Thymus (tissue), 11 donors: ENCODE results near the gene AUTS2. TPM values are rescaled to one million over a fixed set of nuclear protein-coding genes. Genes with fewer than 3 reads are reported as not detected.

Experiments used
- DNase-seq, 9 donors: peaks; one replicate each; pipeline ENCODE4 v3.0.0-alpha.2; 2013; ENCODE audit warnings: low spot score in 9 of 9, low read depth in 6 of 9, missing footprints in 1 of 9
- H3K27ac ChIP-seq, 2 donors: one replicate each; pipeline ENCODE4 v1.5.1; 2013; ENCODE audit warnings: control low read depth in 1 of 2, low read depth in 1 of 2, low read length in 1 of 2, mild to moderate bottlenecking in 1 of 2, moderate library complexity in 1 of 2
- H3K27me3 ChIP-seq, 2 donors: one replicate each; pipeline ENCODE4 v1.5.1; 2013; ENCODE audit warnings: low read length in 1 of 2; ENCODE audit not compliant: control insufficient read depth in 2 of 2, insufficient read depth in 1 of 2
- H3K36me3 ChIP-seq, 2 donors: one replicate each; pipeline ENCODE4 v1.5.1; 2013; ENCODE audit warnings: low read length in 1 of 2, mild to moderate bottlenecking in 1 of 2, moderate library complexity in 1 of 2; ENCODE audit not compliant: control insufficient read depth in 2 of 2, insufficient read depth in 2 of 2
- H3K4me1 ChIP-seq, 2 donors: one replicate each; pipeline ENCODE4 v1.5.1; 2013; ENCODE audit warnings: low read length in 2 of 2; ENCODE audit not compliant: control insufficient read depth in 2 of 2, insufficient read depth in 2 of 2
- H3K4me3 ChIP-seq, 2 donors: one replicate each; pipeline ENCODE4 v1.5.1; 2013; ENCODE audit warnings: low read length in 2 of 2, control low read depth in 1 of 2, mild to moderate bottlenecking in 1 of 2
- H3K9me3 ChIP-seq, 2 donors: one replicate each; pipeline ENCODE4 v1.5.1; 2013; ENCODE audit warnings: low read length in 1 of 2, mild to moderate bottlenecking in 1 of 2; ENCODE audit not compliant: control insufficient read depth in 2 of 2, insufficient read depth in 1 of 2
- WGBS: extraction: QIAGEN DNeasy Blood & Tissue Kit; methylation state at CpG from one replicate; pipeline ENCODE4 v1.1.7; 2013; 5-methylcytosine and 5-hydroxymethylcytosine counted together
- polyA plus RNA-seq: library from polyadenylated mRNA; stranded (reverse); fragments of 200-250 nt; gene quantifications from one replicate; pipeline ENCODE4 v1.2.3, GENCODE V29; 2013
- total RNA-seq: library from RNA; stranded (reverse); fragments of 120-200 nt; gene quantifications from one replicate; pipeline ENCODE4 v1.2.4, GENCODE V29; 2013
- donor health status: healthy.

The AUTS2 gene
- total and polyA plus RNA-seq, 2 donors, result 9.2 to 17.1 TPM

- Histone ChIP-seq H3K27me3 (peaks cover 0 to 5% of the 10 kb centered on the region in 2 donors), H3K4me1 (peaks cover 9 to 18% of the 10 kb centered on the region in 2 donors), H3K36me3 (peaks cover 0 to 7% of the 10 kb centered on the region in 2 donors), H3K4me3 (no peak overlapping the region), H3K9me3 (no peaks in the 10 kb centered on the region), H3K27ac (peak overlapping the region in 1 of 2 donors; percentile 39)
- DNase-seq, result no peak
- WGBS, result 80% methylated on average over 6 of the region's 6 CpGs
Measured at GRCh38 chr7:70700941-70701425, 1102.7 kb downstream of the AUTS2 start.

GRCh38 chr7:70701477-70701876 lies 1103.2 kb downstream of the AUTS2 start:
- no peak overlapping the region for H3K4me3 ChIP-seq
- 94% methylated on average over 6 of the region's 6 CpGs for WGBS
- no peak for DNase-seq
- peaks cover 0 to 7% of the 10 kb centered on the region in 2 donors for H3K36me3 ChIP-seq
- H3K27ac ChIP-seq, result no peak overlapping the region
- no peaks in the 10 kb centered on the region for H3K9me3 ChIP-seq
- H3K27me3 ChIP-seq, result peaks cover 0 to under 1% of the 10 kb centered on the region in 2 donors
- peaks cover 9 to 13% of the 10 kb centered on the region in 2 donors for H3K4me1 ChIP-seq

- WGBS, result 89% methylated on average over 2 of the region's 2 CpGs
- H3K4me1 ChIP-seq, result peaks cover 9 to 13% of the 10 kb centered on the region in 2 donors
- H3K9me3 ChIP-seq, result no peaks in the 10 kb centered on the region
Measured at GRCh38 chr7:70701991-70702390, 1103.7 kb downstream of the AUTS2 start.

GRCh38 chr7:70703785-70704184 lies 1105.5 kb downstream of the AUTS2 start:
- Histone ChIP-seq H3K9me3 (no peaks in the 10 kb centered on the region), H3K27ac (no peak overlapping the region), H3K4me3 (no peak overlapping the region), H3K36me3 (peaks cover 0 to 11% of the 10 kb centered on the region in 2 donors), H3K4me1 (peaks cover 9 to 13% of the 10 kb centered on the region in 2 donors), H3K27me3 (no peaks in the 10 kb centered on the region)
- WGBS, result 97% methylated on average over 4 of the region's 4 CpGs
- no peak for DNase-seq

More at GRCh38 chr7:70701991-70702390, 1103.7 kb downstream of the AUTS2 start:
- no peak for DNase-seq
- H3K27ac ChIP-seq, result no peak overlapping the region
- no peaks in the 10 kb centered on the region for H3K27me3 ChIP-seq
- H3K4me3 ChIP-seq, result no peak overlapping the region
- H3K36me3 ChIP-seq, result peaks cover 0 to 7% of the 10 kb centered on the region in 2 donors

GRCh38 chr7:70704831-70705346 lies 1106.6 kb downstream of the AUTS2 start:
- peaks cover 0 to 9% of the 10 kb centered on the region in 2 donors for H3K36me3 ChIP-seq
- no peak overlapping the region for H3K4me3 ChIP-seq
- no peak overlapping the region for H3K27ac ChIP-seq
- DNase-seq, result no peak
- WGBS, result 98% methylated on average over 5 of the region's 5 CpGs
- H3K27me3 ChIP-seq, result no peaks in the 10 kb centered on the region
- H3K4me1 ChIP-seq, result peaks cover 9 to 13% of the 10 kb centered on the region in 2 donors
- H3K9me3 ChIP-seq, result no peaks in the 10 kb centered on the region

GRCh38 chr7:70706204-70706603 lies 1107.9 kb downstream of the AUTS2 start:
- Histone ChIP-seq H3K27me3 (no peaks in the 10 kb centered on the region), H3K36me3 (peaks cover 0 to 9% of the 10 kb centered on the region in 2 donors), H3K4me3 (no peak overlapping the region), H3K27ac (no peak overlapping the region), H3K4me1 (peaks cover under 1 to 1% of the 10 kb centered on the region in 2 donors), H3K9me3 (no peaks in the 10 kb centered on the region)
- DNase-seq, result no peak
- 94% methylated on average over 4 of the region's 4 CpGs for WGBS

GRCh38 chr7:70706698-70707097 lies 1108.4 kb downstream of the AUTS2 start:
- no peak overlapping the region for H3K27ac ChIP-seq
- H3K27me3 ChIP-seq, result no peaks in the 10 kb centered on the region
- WGBS, result 86% methylated on average over 3 of the region's 3 CpGs
- no peak for DNase-seq
- H3K4me1 ChIP-seq, result peaks cover 0 to 3% of the 10 kb centered on the region in 2 donors
- no peak overlapping the region for H3K4me3 ChIP-seq
- H3K9me3 ChIP-seq, result no peaks in the 10 kb centered on the region
- peaks cover 0 to 9% of the 10 kb centered on the region in 2 donors for H3K36me3 ChIP-seq

GRCh38 chr7:70707823-70708243 lies 1109.6 kb downstream of the AUTS2 start:
- no peak overlapping the region for H3K4me3 ChIP-seq

GRCh38 chr7:70710011-70710480 lies 1111.8 kb downstream of the AUTS2 start:
- 81% methylated on average over 4 of the region's 4 CpGs for WGBS
- Histone ChIP-seq H3K36me3 (peaks cover 0 to 5% of the 10 kb centered on the region in 2 donors), H3K4me3 (no peak overlapping the region), H3K27ac (no peak overlapping the region), H3K9me3 (no peaks in the 10 kb centered on the region), H3K4me1 (peaks cover 0 to 3% of the 10 kb centered on the region in 2 donors), H3K27me3 (no peaks in the 10 kb centered on the region)
- DNase-seq, result no peak

More at GRCh38 chr7:70707823-70708243, 1109.6 kb downstream of the AUTS2 start:
- Histone ChIP-seq H3K27ac (no peak overlapping the region), H3K4me1 (peaks cover 0 to 3% of the 10 kb centered on the region in 2 donors), H3K9me3 (no peaks in the 10 kb centered on the region), H3K27me3 (no peaks in the 10 kb centered on the region), H3K36me3 (peaks cover 0 to 8% of the 10 kb centered on the region in 2 donors)
- DNase-seq, result no peak
- WGBS, result 99% methylated on average over 6 of the region's 6 CpGs
